Neural cell (in vitro differentiated cells): Measurements from ENCODE around the gene ABHD14A. TPM values are rescaled to one million over a fixed set of nuclear protein-coding genes. Genes with fewer than 3 reads are reported as not detected.
A peak's percentile ranks its signal among the peaks of the same experiment; 100 is the strongest.

Experiments used
- H2AFZ ChIP-seq: fragments of 200-600, 300-800 bp; sonication (generic), shearing (Covaris generic); 2 replicates; pipeline ENCODE4 v1.6.0; 2014; ENCODE audit warnings: low read depth, mild to moderate bottlenecking, antibody characterized with exemption, low read length, moderate library complexity
- H3F3A ChIP-seq: fragments of 200-600 bp; shearing (Covaris generic); 2 replicates; pipeline ENCODE4 v1.6.1; 2016; ENCODE audit warnings: mild to moderate bottlenecking, moderate library complexity, mixed read lengths, antibody characterized with exemption, low read length; ENCODE audit not compliant: insufficient read depth, poor library complexity, severe bottlenecking
- H3K27ac ChIP-seq: fragments of 200-600, 300-800 bp; sonication (generic), shearing (Covaris generic); 2 replicates; pipeline ENCODE4 v1.5.1; 2014; ENCODE audit warnings: mild to moderate bottlenecking, low read length, moderate library complexity
- H3K27me3 ChIP-seq: fragments of 300-800, 200-600 bp; sonication (generic), shearing (Covaris generic); 2 replicates; pipeline ENCODE4 v1.6.0; 2014; ENCODE audit warnings: mild to moderate bottlenecking, low read depth, low read length, moderate library complexity; ENCODE audit not compliant: insufficient read depth
- H3K36me3 ChIP-seq: fragments of 300-800, 200-600 bp; sonication (generic), shearing (Covaris generic); 2 replicates; pipeline ENCODE4 v1.5.1; 2014; ENCODE audit warnings: mild to moderate bottlenecking, antibody characterized with exemption, low read length, moderate library complexity; ENCODE audit not compliant: insufficient read depth
- H3K4me2 ChIP-seq: fragments of 300-800, 200-600 bp; sonication (generic), shearing (Covaris generic); 2 replicates; pipeline ENCODE4 v1.6.0; 2014; ENCODE audit warnings: mild to moderate bottlenecking, low read length
- H3K4me3 ChIP-seq: fragments of 300-800, 200-600 bp; sonication (generic), shearing (Covaris generic); 2 replicates; pipeline ENCODE4 v1.5.1; 2014; ENCODE audit warnings: mild to moderate bottlenecking, low read length, moderate library complexity
- H3K79me2 ChIP-seq: fragments of 200-600 bp; shearing (Covaris generic); replicated peaks from 2 replicates; pipeline ENCODE4 v1.6.0; 2014; ENCODE audit warnings: mild to moderate bottlenecking, low read length, moderate library complexity; ENCODE audit not compliant: insufficient read depth
- H3K9ac ChIP-seq: fragments of 300-800, 200-600 bp; sonication (generic), shearing (Covaris generic); 2 replicates; pipeline ENCODE4 v1.6.1; 2016; ENCODE audit warnings: mild to moderate bottlenecking, low read length, mixed read lengths
- H3K9me2 ChIP-seq: fragments of 200-600 bp; shearing (Covaris generic); 2 replicates; pipeline ENCODE4 v1.6.1; 2016; ENCODE audit warnings: mild to moderate bottlenecking, low read length, mixed read lengths; ENCODE audit not compliant: insufficient read depth
- H3K9me3 ChIP-seq: fragments of 200-600, 300-800 bp; sonication (generic), shearing (Covaris generic); 2 replicates; pipeline ENCODE4 v1.6.1; 2016; ENCODE audit warnings: mild to moderate bottlenecking, mixed run types, low read length, moderate library complexity, mixed read lengths
- H4K20me1 ChIP-seq: fragments of 200-600 bp; shearing (Covaris generic); 2 replicates; pipeline ENCODE4 v1.6.1; 2016; ENCODE audit warnings: mild to moderate bottlenecking, mixed run types; ENCODE audit not compliant: insufficient read depth
- CTCF ChIP-seq: fragments of 450-650 bp; IDR thresholded peaks from 2 replicates; pipeline ENCODE4 v1.5.1; 2014; ENCODE audit warnings: antibody characterized with exemption, mild to moderate bottlenecking, moderate library complexity; ENCODE audit not compliant: poor library complexity, severe bottlenecking
- EP300 ChIP-seq: fragments of 450-650 bp; conservative IDR thresholded peaks from 2 replicates; pipeline ENCODE4 v1.6.1; 2014; ENCODE audit warnings: antibody characterized with exemption, mild to moderate bottlenecking, moderate library complexity; ENCODE audit not compliant: poor library complexity, severe bottlenecking
- EZH2 ChIP-seq: fragments of 200-600, 300-800 bp; shearing (Covaris generic), sonication (generic); IDR thresholded peaks from 2 replicates; pipeline ENCODE4 v1.6.1; 2014; ENCODE audit warnings: antibody characterized with exemption, low read length, borderline replicate concordance, mild to moderate bottlenecking; ENCODE audit not compliant: insufficient read depth, poor library complexity, severe bottlenecking
- MXI1 ChIP-seq: fragments of 450-650 bp; conservative IDR thresholded peaks from 2 replicates; pipeline ENCODE4 v1.6.1; 2014; ENCODE audit warnings: antibody characterized with exemption, mild to moderate bottlenecking; ENCODE audit not compliant: poor library complexity, severe bottlenecking
- POLR2AphosphoS5 ChIP-seq: IDR thresholded peaks from 2 replicates; pipeline ENCODE4 v1.6.1; 2012
- RAD21 ChIP-seq: fragments of 450-650 bp; conservative IDR thresholded peaks from 2 replicates; pipeline ENCODE4 v1.6.1; 2014; ENCODE audit warnings: antibody characterized with exemption, mild to moderate bottlenecking, moderate library complexity
- SMC3 ChIP-seq: fragments of 450-650 bp; conservative IDR thresholded peaks from 2 replicates; pipeline ENCODE4 v1.6.1; 2014; ENCODE audit warnings: antibody characterized with exemption, mild to moderate bottlenecking, moderate library complexity; ENCODE audit not compliant: poor library complexity
- TAF1 ChIP-seq: IDR thresholded peaks from 2 replicates; pipeline ENCODE4 v1.6.1; 2012; ENCODE audit warnings: low read depth
- polyA plus RNA-seq: library from polyadenylated mRNA; depleted of rRNA; stranded (reverse); fragments of >200 nt; gene quantifications from 2 replicates; pipeline ENCODE4 v1.2.3, GENCODE V29; 2014
- TF ChIP-seq, protein P1 (sequence below): IDR thresholded peaks from 2 replicates; pipeline ENCODE4 v1.6.1; 2012; ENCODE audit warnings: borderline replicate concordance

Gene ABHD14A
- polyA plus RNA-seq, 1 donor from 2014 or later, result 57.8 TPM

DNA sequence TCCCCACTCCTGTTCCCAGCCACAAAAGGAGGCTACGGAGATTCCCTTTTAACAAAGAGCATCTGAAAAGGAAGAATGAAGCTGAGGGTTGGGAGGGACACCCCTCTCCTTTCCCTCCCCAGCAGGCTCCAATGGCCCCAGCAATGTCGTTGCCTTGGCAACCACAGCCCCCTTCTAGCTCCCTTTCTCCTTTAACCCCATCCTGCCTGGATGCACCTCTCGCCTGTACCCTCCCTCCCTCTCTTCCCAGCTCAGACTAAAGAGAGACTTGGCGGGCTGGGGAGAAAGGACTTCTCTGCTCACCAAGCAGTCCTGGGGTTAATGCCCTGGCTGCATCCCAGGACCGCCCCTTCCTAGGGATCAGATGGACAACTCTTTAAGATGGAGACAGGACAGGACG, 27.9 kb downstream of the ABHD14A start:
- Histone ChIP-seq H3K9me2 (no peaks in the 10 kb centered on the region), H3K79me2 (no peaks in the 10 kb centered on the region), H3K27ac (peak overlapping the region; percentile 74), H3K27me3 (no peaks in the 10 kb centered on the region), H3K4me3 (peak overlapping the region; percentile 54), H3K4me2 (peak overlapping the region; percentile 42), H4K20me1 (no peaks in the 10 kb centered on the region), H3K36me3 (no peaks in the 10 kb centered on the region), H2AFZ (peak overlapping the region; percentile 54), H3F3A (no peaks in the 10 kb centered on the region), H3K9ac (peak overlapping the region; percentile 66), H3K9me3 (no peaks in the 10 kb centered on the region)
- TF ChIP-seq EP300 (peak; percentile 41), RAD21 (peak; percentile 39), TAF1 (no peak), MXI1 (peak; percentile 31), SMC3 (peak; percentile 41)

GRCh38 chr3:52004163-52004787, 29.4 kb downstream of the ABHD14A start:
- Histone ChIP-seq H3K9ac (peak overlapping the region; percentile 61), H3K9me2 (no peaks in the 10 kb centered on the region), H3K9me3 (no peaks in the 10 kb centered on the region), H3K27ac (peak overlapping the region; percentile 74), H4K20me1 (no peaks in the 10 kb centered on the region), H3K36me3 (no peaks in the 10 kb centered on the region), H3K27me3 (no peaks in the 10 kb centered on the region), H3K4me2 (no peak overlapping the region), H3K4me3 (no peak overlapping the region), H3F3A (no peaks in the 10 kb centered on the region), H3K79me2 (no peaks in the 10 kb centered on the region), H2AFZ (no peak overlapping the region)
- TF ChIP-seq POLR2AphosphoS5, result no peak
- TF ChIP-seq MXI1, result no peak
- peak; percentile 90 for TF ChIP-seq RAD21
- TF ChIP-seq SMC3, result peak; percentile 88
- TF ChIP-seq TAF1, result no peak
- peak; percentile 81 for TF ChIP-seq CTCF

DNA sequence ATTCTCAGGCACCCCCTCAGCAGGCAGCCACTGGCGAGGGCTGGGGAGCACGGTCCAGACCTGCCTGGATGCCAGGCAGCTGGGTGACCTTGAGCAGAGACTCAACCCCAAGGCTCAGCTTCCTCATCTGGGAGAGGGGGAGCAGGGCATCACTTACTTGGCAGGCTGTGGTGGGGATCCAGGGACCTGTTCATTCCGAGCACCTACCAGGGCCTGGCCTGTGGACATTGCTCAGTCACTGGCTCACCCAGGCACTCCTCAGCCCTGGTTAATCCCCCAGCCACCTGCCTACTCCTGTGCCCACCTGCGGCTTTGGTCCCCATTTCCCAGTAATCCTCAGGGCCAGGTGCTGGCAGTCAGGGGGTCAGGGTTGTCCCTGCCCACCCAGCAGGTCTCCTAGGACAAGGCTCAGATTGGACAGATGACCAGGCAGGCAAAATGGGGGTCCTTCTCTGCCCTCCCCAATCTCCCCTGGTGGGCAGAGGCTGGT, 30.1 kb downstream of the ABHD14A start:
- H3K9me2 ChIP-seq, result no peaks in the 10 kb centered on the region
- H3K27me3 ChIP-seq, result no peaks in the 10 kb centered on the region
- H3K79me2 ChIP-seq, result no peaks in the 10 kb centered on the region
- no peaks in the 10 kb centered on the region for H3K9me3 ChIP-seq
- no peaks in the 10 kb centered on the region for H3K36me3 ChIP-seq
- H3K9ac ChIP-seq, result peak overlapping the region; percentile 61
- H3K27ac ChIP-seq, result peak overlapping the region; percentile 74
- H3K4me2 ChIP-seq, result peak overlapping the region; percentile 51
- no peaks in the 10 kb centered on the region for H4K20me1 ChIP-seq
- peak overlapping the region; percentile 55 for H3K4me3 ChIP-seq
- peak overlapping the region; percentile 32 for H2AFZ ChIP-seq
- TF ChIP-seq EP300, result no peak
- no peak for TF ChIP-seq MXI1
- TF ChIP-seq TAF1, result no peak
- no peak for TF ChIP-seq POLR2AphosphoS5
- TF ChIP-seq SMC3, result no peak
- TF ChIP-seq, protein P1, sequence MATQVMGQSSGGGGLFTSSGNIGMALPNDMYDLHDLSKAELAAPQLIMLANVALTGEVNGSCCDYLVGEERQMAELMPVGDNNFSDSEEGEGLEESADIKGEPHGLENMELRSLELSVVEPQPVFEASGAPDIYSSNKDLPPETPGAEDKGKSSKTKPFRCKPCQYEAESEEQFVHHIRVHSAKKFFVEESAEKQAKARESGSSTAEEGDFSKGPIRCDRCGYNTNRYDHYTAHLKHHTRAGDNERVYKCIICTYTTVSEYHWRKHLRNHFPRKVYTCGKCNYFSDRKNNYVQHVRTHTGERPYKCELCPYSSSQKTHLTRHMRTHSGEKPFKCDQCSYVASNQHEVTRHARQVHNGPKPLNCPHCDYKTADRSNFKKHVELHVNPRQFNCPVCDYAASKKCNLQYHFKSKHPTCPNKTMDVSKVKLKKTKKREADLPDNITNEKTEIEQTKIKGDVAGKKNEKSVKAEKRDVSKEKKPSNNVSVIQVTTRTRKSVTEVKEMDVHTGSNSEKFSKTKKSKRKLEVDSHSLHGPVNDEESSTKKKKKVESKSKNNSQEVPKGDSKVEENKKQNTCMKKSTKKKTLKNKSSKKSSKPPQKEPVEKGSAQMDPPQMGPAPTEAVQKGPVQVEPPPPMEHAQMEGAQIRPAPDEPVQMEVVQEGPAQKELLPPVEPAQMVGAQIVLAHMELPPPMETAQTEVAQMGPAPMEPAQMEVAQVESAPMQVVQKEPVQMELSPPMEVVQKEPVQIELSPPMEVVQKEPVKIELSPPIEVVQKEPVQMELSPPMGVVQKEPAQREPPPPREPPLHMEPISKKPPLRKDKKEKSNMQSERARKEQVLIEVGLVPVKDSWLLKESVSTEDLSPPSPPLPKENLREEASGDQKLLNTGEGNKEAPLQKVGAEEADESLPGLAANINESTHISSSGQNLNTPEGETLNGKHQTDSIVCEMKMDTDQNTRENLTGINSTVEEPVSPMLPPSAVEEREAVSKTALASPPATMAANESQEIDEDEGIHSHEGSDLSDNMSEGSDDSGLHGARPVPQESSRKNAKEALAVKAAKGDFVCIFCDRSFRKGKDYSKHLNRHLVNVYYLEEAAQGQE, result no peak
- TF ChIP-seq CTCF, result no peak
- TF ChIP-seq EZH2, result no peak
- TF ChIP-seq RAD21, result no peak
- H3F3A ChIP-seq, result no peaks in the 10 kb centered on the region
